ENCODE data around the gene TMIGD1.

- TF ChIP-seq CTCF (IDR thresholded peaks at IDR 0.05) (no peak), EP300 (IDR thresholded peaks at IDR 0.05) (no peak), POLR2A (IDR thresholded peaks at IDR 0.05) (no peak), POLR2AphosphoS5 (IDR thresholded peaks at IDR 0.05) (no peak)
Measured at GRCh38 chr17:30312226-30312625, 21.6 kb downstream of the TMIGD1 start.
